ENCODE measurements around the gene DNAH12.

The DNAH12 gene

DNA sequence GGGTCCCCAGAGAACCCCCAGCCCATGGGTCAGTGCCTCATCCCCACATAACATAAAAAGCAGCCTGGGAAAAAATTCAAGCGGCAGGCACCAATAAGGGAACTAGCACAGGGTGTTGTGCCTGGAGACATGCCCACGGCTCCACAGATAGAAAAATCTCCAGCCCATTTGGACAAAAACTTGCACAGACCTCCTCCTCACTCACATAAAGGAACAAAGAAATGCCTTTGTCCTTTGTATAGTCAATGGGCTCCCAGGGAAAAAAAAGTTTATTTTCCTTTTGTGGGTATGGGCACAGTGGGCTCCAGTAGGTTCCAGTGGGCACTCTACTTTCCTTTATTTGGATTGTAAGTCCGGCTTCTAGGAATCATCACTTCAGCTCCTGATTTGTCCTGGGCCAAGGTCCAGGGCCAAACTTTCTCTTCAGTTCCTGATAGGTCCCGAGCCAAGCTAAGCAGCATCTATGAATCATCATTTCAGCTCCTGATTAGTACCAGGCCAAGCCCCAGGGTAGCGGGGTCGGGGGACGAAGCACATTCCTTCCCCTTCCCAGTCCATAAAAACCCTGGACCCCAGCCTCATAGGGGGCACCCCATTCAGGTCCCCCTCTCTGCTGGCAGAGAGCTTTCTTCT lies 1.6 kb upstream of the DNAH12 start:
- DNase-seq (ENCODE audit: extremely low read depth, low read depth) = no peak
- TF ChIP-seq CTCF (IDR thresholded peaks at IDR 0.05; ENCODE audit: low read depth, low read length, missing control alignments) = no peak
- no peak overlapping the region for H3K4me3 ChIP-seq (replicated peaks; ENCODE audit: low read depth, low read length)

- no peak for TF ChIP-seq CTCF (IDR thresholded peaks at IDR 0.05; ENCODE audit: low read depth, low read length, missing control alignments)
- DNase-seq (ENCODE audit: extremely low read depth, low read depth) = no peak
- H3K4me3 ChIP-seq (replicated peaks; ENCODE audit: low read depth, low read length) = no peak overlapping the region
Observed at GRCh38 chr3:57538465-57538864, 5.7 kb downstream of the DNAH12 start.

DNA sequence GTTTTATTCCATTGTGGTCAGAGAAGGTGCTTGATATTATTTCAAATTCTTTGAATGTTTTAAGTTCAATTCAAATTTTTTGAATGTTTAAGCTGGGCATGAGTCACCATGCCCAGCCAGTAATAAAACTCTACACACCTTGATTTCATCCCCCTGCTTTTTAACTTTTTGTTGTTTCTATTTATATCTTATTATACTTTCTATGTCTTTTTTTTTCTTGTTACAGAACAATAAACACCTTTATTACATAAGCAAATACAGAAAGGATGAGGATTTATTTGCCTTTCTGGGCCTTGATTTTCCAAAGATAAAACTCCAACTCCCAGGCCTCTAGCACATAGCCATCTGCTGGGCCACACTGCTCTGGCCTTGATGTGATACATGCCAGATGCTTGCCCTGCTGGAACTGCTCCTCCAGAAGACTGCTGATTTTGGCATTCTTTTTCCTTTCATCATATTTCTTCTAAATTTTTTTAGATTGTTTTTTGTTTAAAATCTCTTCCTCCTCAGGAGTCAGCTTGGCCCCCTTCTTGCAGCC lies 14.0 kb downstream of the DNAH12 start:
- no peak for TF ChIP-seq CTCF (IDR thresholded peaks at IDR 0.05; ENCODE audit: low read depth, low read length, missing control alignments)
- H3K4me3 ChIP-seq (replicated peaks; ENCODE audit: low read depth, low read length) = no peak overlapping the region
- DNase-seq (ENCODE audit: extremely low read depth, low read depth) = no peak

DNA sequence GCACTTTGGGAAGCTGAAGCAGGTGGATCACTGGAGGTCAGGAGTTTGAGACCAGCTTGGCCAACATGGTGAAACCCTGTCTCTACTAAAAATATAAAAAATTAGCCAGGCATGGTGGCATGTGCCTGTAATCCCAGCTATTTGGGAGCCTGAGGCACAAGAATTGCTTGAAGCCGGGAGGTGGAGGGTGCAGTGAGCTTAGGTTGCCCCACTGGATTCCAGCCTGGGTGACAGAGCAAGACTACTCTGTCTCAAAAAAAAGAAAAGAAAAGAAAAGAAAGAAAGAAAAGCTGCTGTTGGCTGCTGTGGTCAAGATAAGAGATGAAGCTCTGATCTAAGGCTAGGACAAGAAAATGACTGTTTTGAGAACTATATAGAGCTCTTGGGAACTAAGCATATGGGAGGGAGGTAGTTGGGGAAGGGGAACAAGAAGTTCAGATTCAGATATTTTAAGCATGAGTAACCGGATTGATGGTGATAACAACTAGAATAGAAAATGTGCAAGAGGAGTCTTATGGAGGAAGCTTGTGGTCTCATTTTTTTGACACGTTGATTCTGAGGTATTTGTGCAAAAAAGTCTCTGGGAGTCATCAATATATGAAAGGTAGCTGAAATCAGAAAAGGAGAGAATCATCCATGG lies 25.7 kb downstream of the DNAH12 start:
- no peak for DNase-seq (ENCODE audit: extremely low read depth, low read depth)
- no peak overlapping the region for H3K4me3 ChIP-seq (replicated peaks; ENCODE audit: low read depth, low read length)
- no peak for TF ChIP-seq CTCF (IDR thresholded peaks at IDR 0.05; ENCODE audit: low read depth, low read length, missing control alignments)

GRCh38 chr3:57512166-57512565 lies 32.0 kb downstream of the DNAH12 start:
- DNase-seq (ENCODE audit: extremely low read depth, low read depth) = no peak
- no peak overlapping the region for H3K4me3 ChIP-seq (replicated peaks; ENCODE audit: low read depth, low read length)
- no peak for TF ChIP-seq CTCF (IDR thresholded peaks at IDR 0.05; ENCODE audit: low read depth, low read length, missing control alignments)

GRCh38 chr3:57505901-57506300 lies 38.2 kb downstream of the DNAH12 start:
- no peak for DNase-seq (ENCODE audit: extremely low read depth, low read depth)
- no peak for TF ChIP-seq CTCF (IDR thresholded peaks at IDR 0.05; ENCODE audit: low read depth, low read length, missing control alignments)
- no peak overlapping the region for H3K4me3 ChIP-seq (replicated peaks; ENCODE audit: low read depth, low read length)

All from HFF-Myc (cell line).